SK-N-SH (cell line): Measurements from ENCODE around the gene NTNG2. TPM values are rescaled to one million over a fixed set of nuclear protein-coding genes. Genes with fewer than 3 reads are reported as not detected.

Experiments
- CTCF ChIA-PET: fragments of 300-600, 350-600 bp; formaldehyde crosslinking; extraction: SDS; loops from one replicate; lab custom pipeline; 2021; lab: Yijun Ruan, JAX
- POLR2A ChIA-PET: fragments of 350-600 bp; sonication (Branson Sonifier 250); formaldehyde crosslinking; extraction: SDS; loops from one replicate; lab custom pipeline; 2020; ENCODE audit warnings: antibody characterized with exemption, inconsistent platforms; lab: Yijun Ruan, JAX
- DNase-seq: peaks from one replicate; pipeline ENCODE4 v3.0.0; 2012
- H2AFZ ChIP-seq: fragments of 200-600 bp; sonication (generic); 2 replicates; pipeline ENCODE4 v1.8.1; 2016; ENCODE audit warnings: antibody characterized with exemption, mild to moderate bottlenecking, low read depth
- H3F3A ChIP-seq: fragments of 200-600 bp; sonication (generic); replicated peaks from 2 replicates; pipeline ENCODE3; 2016; ENCODE audit warnings: antibody characterized with exemption, mild to moderate bottlenecking; ENCODE audit not compliant: insufficient read depth
- H3K27ac ChIP-seq, 2 experiments: fragments of 200-500 bp in 1 of 2; fragments of 200-600 bp in 1 of 2; sonication (Bioruptor generic) in 1 of 2; sonication (generic), shearing (Covaris generic) in 1 of 2; 2 replicates each; pipeline versions ENCODE4 v1.5.1 to v1.6.1; 2014 to 2016; ENCODE audit warnings: low read depth in 2 of 2, inconsistent platforms in 1 of 2, low read length in 1 of 2, mild to moderate bottlenecking in 1 of 2, mixed read lengths in 1 of 2
- H3K27me3 ChIP-seq: fragments of 200-600 bp; sonication (generic), shearing (Covaris generic); 2 replicates; pipeline ENCODE4 v1.6.1; 2016; ENCODE audit warnings: mixed run types; ENCODE audit not compliant: insufficient read depth
- H3K36me3 ChIP-seq, 2 experiments: fragments of 200-500 bp in 1 of 2; fragments of 200-600 bp in 1 of 2; sonication (Bioruptor generic) in 1 of 2; sonication (generic) in 1 of 2; replicated peaks in 1 of 2; 2 replicates each; pipeline versions ENCODE3 to v1.5.1; 2014 to 2016; ENCODE audit warnings: low read length in 1 of 2, mild to moderate bottlenecking in 1 of 2; ENCODE audit not compliant: insufficient read depth in 2 of 2, control insufficient read depth in 1 of 2
- H3K4me1 ChIP-seq, 2 experiments: fragments of 200-500 bp in 1 of 2; fragments of 200-600 bp in 1 of 2; sonication (Bioruptor generic) in 1 of 2; sonication (generic), shearing (Covaris generic) in 1 of 2; 2 replicates each; pipeline versions ENCODE4 v1.5.1 to v1.6.1; 2014 to 2016; ENCODE audit warnings: low read depth in 1 of 2, low read length in 1 of 2, mixed run types in 1 of 2; ENCODE audit not compliant: insufficient read depth in 2 of 2, control insufficient read depth in 1 of 2
- H3K4me2 ChIP-seq: fragments of 200-600 bp; sonication (generic), shearing (Covaris generic); 2 replicates; pipeline ENCODE4 v1.6.1; 2017; ENCODE audit warnings: mixed run types
- H3K4me3 ChIP-seq, 2 experiments: fragments of 200-500 bp in 1 of 2; fragments of 200-600 bp in 1 of 2; sonication (Bioruptor generic) in 1 of 2; sonication (generic), shearing (Covaris generic) in 1 of 2; 2 replicates each; pipeline versions ENCODE4 v1.5.1 to v1.8.1; 2014 to 2016; ENCODE audit warnings: low read depth in 2 of 2, inconsistent platforms in 1 of 2, low read length in 1 of 2, mild to moderate bottlenecking in 1 of 2, mixed read lengths in 1 of 2, moderate library complexity in 1 of 2
- H3K79me2 ChIP-seq: fragments of 200-600 bp; sonication (generic); 2 replicates; pipeline ENCODE4 v1.8.1; 2017; ENCODE audit warnings: mild to moderate bottlenecking; ENCODE audit not compliant: insufficient read depth
- H3K9ac ChIP-seq: fragments of 200-600 bp; sonication (generic); 2 replicates; pipeline ENCODE4 v1.6.1; 2017; ENCODE audit warnings: mixed run types
- H3K9me2 ChIP-seq: fragments of 200-600 bp; sonication (generic); 2 replicates; pipeline ENCODE4 v1.6.1; 2017; ENCODE audit warnings: mixed run types
- H3K9me3 ChIP-seq: fragments of 200-600 bp; sonication (generic); 2 replicates; pipeline ENCODE4 v1.6.1; 2017; ENCODE audit warnings: mixed run types, mild to moderate bottlenecking, moderate library complexity
- H4K20me1 ChIP-seq: fragments of 200-600 bp; sonication (generic); 2 replicates; pipeline ENCODE4 v1.6.1; 2017; ENCODE audit warnings: mild to moderate bottlenecking, mixed run types; ENCODE audit not compliant: insufficient read depth
- CHD2 ChIP-seq: fragments of 150-350 bp; IDR thresholded peaks from 2 replicates; pipeline ENCODE4 v1.6.1; 2018; ENCODE audit warnings: low read length; ENCODE audit not compliant: partially characterized antibody
- EP300 ChIP-seq, 2 experiments: IDR thresholded peaks; 2 replicates each; pipeline versions ENCODE4 v1.4.0 to v1.6.1; 2012; ENCODE audit warnings: borderline replicate concordance in 1 of 2, low read depth in 1 of 2, low read length in 1 of 2
- EZH2phosphoT487 ChIP-seq: fragments of 200-600 bp; sonication (generic); IDR thresholded peaks from 2 replicates; pipeline ENCODE4 v1.6.1; 2017; ENCODE audit warnings: low read depth, mixed run types, mild to moderate bottlenecking, antibody characterized with exemption, moderate library complexity, borderline replicate concordance
- GABPA ChIP-seq: IDR thresholded peaks from 2 replicates; pipeline ENCODE4 v1.4.0; 2012; ENCODE audit warnings: low read depth, mild to moderate bottlenecking
- MEF2A ChIP-seq: IDR thresholded peaks from 2 replicates; pipeline ENCODE4 v1.4.0; 2012; ENCODE audit warnings: low read depth, borderline replicate concordance
- NFIC ChIP-seq: IDR thresholded peaks from 2 replicates; pipeline ENCODE4 v1.4.0; 2012; ENCODE audit warnings: borderline replicate concordance
- RCOR1 ChIP-seq: fragments of 150-350 bp; IDR thresholded peaks from 2 replicates; pipeline ENCODE4 v1.6.1; 2017; ENCODE audit warnings: antibody characterized with exemption, low read length
- RFX5 ChIP-seq: IDR thresholded peaks from 2 replicates; pipeline ENCODE4 v1.6.1; 2012; ENCODE audit warnings: mild to moderate bottlenecking, improper control_type of control experiment, low read length
- RXRA ChIP-seq: IDR thresholded peaks from 2 replicates; pipeline ENCODE4 v1.4.0; 2012; ENCODE audit warnings: low read depth, mild to moderate bottlenecking, borderline replicate concordance
- SMC3 ChIP-seq: IDR thresholded peaks from 2 replicates; pipeline ENCODE4 v1.6.1; 2012; ENCODE audit warnings: low read depth, low read length, improper control_type of control experiment
- TAF1 ChIP-seq: IDR thresholded peaks from 2 replicates; pipeline ENCODE4 v1.6.1; 2012; ENCODE audit warnings: low read depth, mild to moderate bottlenecking, low read length, moderate library complexity, borderline replicate concordance
- TCF12 ChIP-seq: IDR thresholded peaks from 2 replicates; pipeline ENCODE4 v1.4.0; 2012
- WGBS: methylation state at CpG from one replicate; pipeline ENCODE4 v1.1.6; 2017; ENCODE audit warnings: low lambda C conversion rate; 5-methylcytosine and 5-hydroxymethylcytosine counted together
- polyA plus RNA-seq, 3 experiments: library from polyadenylated mRNA; depleted of rRNA; stranded (reverse); fragments of >200 nt; gene quantifications; 2 replicates each; pipeline ENCODE4 v1.2.3, GENCODE V29; 2012
- TF ChIP-seq, protein P1 (sequence below): fragments of 150-350 bp; IDR thresholded peaks from 2 replicates; pipeline ENCODE4 v1.6.1; 2016; ENCODE audit warnings: mild to moderate bottlenecking, low read depth, low read length
- TF ChIP-seq, protein P2 (sequence below): IDR thresholded peaks from 2 replicates; pipeline ENCODE4 v1.4.0; 2012; ENCODE audit warnings: low read depth, borderline replicate concordance
- TF ChIP-seq, protein P3 (sequence below): IDR thresholded peaks from 2 replicates; pipeline ENCODE4 v1.6.1; 2012; ENCODE audit warnings: mild to moderate bottlenecking, low read depth, low read length, moderate library complexity
- TF ChIP-seq, protein P4 (sequence below): IDR thresholded peaks from 2 replicates; pipeline ENCODE4; 2012
- TF ChIP-seq, protein P5 (sequence below): IDR thresholded peaks from 2 replicates; pipeline ENCODE4 v1.4.0; 2012; ENCODE audit warnings: low read depth
- TF ChIP-seq, protein P6 (sequence below): fragments of 200-600 bp; sonication (generic); IDR thresholded peaks from 2 replicates; pipeline ENCODE4 v1.6.1; 2017; ENCODE audit warnings: antibody characterized with exemption, mild to moderate bottlenecking, moderate library complexity

Gene NTNG2
- polyA plus RNA-seq, 1 of the 3 experiments (the other 2 are of a cell fraction), result 6.1 TPM

DNA sequence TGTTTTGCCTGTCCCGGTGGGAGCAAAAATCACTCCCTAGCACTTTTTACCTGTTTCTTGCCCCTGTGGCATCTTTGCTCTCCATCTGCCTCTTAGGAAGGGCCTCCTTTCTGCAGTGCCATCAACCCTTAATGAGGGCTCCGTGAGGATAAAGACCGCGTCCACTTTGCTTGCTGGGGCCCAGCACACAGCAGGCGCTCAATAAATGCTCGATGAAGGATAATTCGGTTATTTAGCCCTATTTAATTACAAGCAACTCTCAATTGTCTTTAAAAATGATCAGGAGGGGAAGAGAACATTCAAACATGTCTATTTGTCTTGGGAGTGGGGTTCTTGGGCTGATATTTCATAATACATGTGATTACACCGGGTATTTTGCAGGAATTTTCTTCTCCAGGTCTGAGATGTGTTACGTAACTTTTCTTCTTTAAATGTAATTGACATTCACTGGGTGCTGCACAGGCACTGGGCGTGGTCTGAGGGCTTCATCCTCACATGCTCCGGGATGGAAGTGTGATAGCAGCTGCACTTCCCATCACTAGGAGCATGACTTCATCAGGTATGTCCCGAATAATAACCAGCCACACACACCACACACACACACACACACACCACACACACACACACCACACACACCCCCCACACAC, 19.8 kb upstream of the NTNG2 start:
- POLR2A ChIA-PET, result no interaction called here
- Histone ChIP-seq H3K27ac (no peak overlapping the region), H4K20me1 (no peaks in the 10 kb centered on the region), H3K4me2 (no peak overlapping the region), H3K36me3 (no peaks in the 10 kb centered on the region), H3K79me2 (no peaks in the 10 kb centered on the region), H3F3A (no peaks in the 10 kb centered on the region), H3K9ac (no peak overlapping the region), H3K27me3 (peaks cover 27% of the 10 kb centered on the region), H3K9me3 (no peaks in the 10 kb centered on the region), H3K4me3 (no peak overlapping the region), H3K4me1 (peaks cover 0 to 12% of the 10 kb centered on the region in 2 experiments; a peak in 1 of 4 replicates), H3K9me2 (no peaks in the 10 kb centered on the region), H2AFZ (no peak overlapping the region)
- WGBS, result 66% methylated on average over 10 of the region's 12 CpGs
- CTCF ChIA-PET, result interaction anchor here (0.6 kb wide), 1 partner anchor 759 kb away, joined by 3 read pairs; no protein-coding TSS in a partner anchor
- no peak for DNase-seq
- TF ChIP-seq MEF2A, result no peak
- TF ChIP-seq EP300 (IDR thresholded peaks at IDR 0.05; ENCODE audit: borderline replicate concordance in 1 of 2, low read depth in 1 of 2, low read length in 1 of 2), result no peak
- TF ChIP-seq CHD2, result no peak
- no peak for TF ChIP-seq SMC3
- TF ChIP-seq, protein P1, sequence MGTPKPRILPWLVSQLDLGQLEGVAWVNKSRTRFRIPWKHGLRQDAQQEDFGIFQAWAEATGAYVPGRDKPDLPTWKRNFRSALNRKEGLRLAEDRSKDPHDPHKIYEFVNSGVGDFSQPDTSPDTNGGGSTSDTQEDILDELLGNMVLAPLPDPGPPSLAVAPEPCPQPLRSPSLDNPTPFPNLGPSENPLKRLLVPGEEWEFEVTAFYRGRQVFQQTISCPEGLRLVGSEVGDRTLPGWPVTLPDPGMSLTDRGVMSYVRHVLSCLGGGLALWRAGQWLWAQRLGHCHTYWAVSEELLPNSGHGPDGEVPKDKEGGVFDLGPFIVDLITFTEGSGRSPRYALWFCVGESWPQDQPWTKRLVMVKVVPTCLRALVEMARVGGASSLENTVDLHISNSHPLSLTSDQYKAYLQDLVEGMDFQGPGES, result no peak
- no peak for TF ChIP-seq RFX5
- TF ChIP-seq, protein P2, sequence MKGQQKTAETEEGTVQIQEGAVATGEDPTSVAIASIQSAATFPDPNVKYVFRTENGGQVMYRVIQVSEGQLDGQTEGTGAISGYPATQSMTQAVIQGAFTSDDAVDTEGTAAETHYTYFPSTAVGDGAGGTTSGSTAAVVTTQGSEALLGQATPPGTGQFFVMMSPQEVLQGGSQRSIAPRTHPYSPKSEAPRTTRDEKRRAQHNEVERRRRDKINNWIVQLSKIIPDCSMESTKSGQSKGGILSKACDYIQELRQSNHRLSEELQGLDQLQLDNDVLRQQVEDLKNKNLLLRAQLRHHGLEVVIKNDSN, result no peak
- no peak for TF ChIP-seq GABPA
- TF ChIP-seq TCF12, result no peak
- no peak for TF ChIP-seq EZH2phosphoT487
- TF ChIP-seq TAF1, result no peak
- TF ChIP-seq NFIC, result no peak
- TF ChIP-seq RCOR1, result no peak
- TF ChIP-seq, protein P3, sequence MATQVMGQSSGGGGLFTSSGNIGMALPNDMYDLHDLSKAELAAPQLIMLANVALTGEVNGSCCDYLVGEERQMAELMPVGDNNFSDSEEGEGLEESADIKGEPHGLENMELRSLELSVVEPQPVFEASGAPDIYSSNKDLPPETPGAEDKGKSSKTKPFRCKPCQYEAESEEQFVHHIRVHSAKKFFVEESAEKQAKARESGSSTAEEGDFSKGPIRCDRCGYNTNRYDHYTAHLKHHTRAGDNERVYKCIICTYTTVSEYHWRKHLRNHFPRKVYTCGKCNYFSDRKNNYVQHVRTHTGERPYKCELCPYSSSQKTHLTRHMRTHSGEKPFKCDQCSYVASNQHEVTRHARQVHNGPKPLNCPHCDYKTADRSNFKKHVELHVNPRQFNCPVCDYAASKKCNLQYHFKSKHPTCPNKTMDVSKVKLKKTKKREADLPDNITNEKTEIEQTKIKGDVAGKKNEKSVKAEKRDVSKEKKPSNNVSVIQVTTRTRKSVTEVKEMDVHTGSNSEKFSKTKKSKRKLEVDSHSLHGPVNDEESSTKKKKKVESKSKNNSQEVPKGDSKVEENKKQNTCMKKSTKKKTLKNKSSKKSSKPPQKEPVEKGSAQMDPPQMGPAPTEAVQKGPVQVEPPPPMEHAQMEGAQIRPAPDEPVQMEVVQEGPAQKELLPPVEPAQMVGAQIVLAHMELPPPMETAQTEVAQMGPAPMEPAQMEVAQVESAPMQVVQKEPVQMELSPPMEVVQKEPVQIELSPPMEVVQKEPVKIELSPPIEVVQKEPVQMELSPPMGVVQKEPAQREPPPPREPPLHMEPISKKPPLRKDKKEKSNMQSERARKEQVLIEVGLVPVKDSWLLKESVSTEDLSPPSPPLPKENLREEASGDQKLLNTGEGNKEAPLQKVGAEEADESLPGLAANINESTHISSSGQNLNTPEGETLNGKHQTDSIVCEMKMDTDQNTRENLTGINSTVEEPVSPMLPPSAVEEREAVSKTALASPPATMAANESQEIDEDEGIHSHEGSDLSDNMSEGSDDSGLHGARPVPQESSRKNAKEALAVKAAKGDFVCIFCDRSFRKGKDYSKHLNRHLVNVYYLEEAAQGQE, result no peak
- TF ChIP-seq, protein P4, sequence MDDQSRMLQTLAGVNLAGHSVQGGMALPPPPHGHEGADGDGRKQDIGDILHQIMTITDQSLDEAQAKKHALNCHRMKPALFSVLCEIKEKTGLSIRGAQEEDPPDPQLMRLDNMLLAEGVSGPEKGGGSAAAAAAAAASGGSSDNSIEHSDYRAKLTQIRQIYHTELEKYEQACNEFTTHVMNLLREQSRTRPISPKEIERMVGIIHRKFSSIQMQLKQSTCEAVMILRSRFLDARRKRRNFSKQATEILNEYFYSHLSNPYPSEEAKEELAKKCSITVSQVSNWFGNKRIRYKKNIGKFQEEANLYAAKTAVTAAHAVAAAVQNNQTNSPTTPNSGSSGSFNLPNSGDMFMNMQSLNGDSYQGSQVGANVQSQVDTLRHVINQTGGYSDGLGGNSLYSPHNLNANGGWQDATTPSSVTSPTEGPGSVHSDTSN, result no peak
- TF ChIP-seq, protein P5, sequence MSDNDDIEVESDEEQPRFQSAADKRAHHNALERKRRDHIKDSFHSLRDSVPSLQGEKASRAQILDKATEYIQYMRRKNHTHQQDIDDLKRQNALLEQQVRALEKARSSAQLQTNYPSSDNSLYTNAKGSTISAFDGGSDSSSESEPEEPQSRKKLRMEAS, result no peak
- no peak for TF ChIP-seq RXRA
- TF ChIP-seq, protein P6, sequence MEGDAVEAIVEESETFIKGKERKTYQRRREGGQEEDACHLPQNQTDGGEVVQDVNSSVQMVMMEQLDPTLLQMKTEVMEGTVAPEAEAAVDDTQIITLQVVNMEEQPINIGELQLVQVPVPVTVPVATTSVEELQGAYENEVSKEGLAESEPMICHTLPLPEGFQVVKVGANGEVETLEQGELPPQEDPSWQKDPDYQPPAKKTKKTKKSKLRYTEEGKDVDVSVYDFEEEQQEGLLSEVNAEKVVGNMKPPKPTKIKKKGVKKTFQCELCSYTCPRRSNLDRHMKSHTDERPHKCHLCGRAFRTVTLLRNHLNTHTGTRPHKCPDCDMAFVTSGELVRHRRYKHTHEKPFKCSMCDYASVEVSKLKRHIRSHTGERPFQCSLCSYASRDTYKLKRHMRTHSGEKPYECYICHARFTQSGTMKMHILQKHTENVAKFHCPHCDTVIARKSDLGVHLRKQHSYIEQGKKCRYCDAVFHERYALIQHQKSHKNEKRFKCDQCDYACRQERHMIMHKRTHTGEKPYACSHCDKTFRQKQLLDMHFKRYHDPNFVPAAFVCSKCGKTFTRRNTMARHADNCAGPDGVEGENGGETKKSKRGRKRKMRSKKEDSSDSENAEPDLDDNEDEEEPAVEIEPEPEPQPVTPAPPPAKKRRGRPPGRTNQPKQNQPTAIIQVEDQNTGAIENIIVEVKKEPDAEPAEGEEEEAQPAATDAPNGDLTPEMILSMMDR, result no peak
